ENCODE results near the gene UNC5B. TPM values are rescaled to one million over a fixed set of nuclear protein-coding genes. Genes with fewer than 3 reads are reported as not detected.
"Not testable (repeated sequence)": the region's sequence is repeated elsewhere in the genome, so short reads cannot be mapped to it uniquely, and the experiment has no call there.

The UNC5B gene
- total RNA-seq, 1 donor: 135 TPM

DNA sequence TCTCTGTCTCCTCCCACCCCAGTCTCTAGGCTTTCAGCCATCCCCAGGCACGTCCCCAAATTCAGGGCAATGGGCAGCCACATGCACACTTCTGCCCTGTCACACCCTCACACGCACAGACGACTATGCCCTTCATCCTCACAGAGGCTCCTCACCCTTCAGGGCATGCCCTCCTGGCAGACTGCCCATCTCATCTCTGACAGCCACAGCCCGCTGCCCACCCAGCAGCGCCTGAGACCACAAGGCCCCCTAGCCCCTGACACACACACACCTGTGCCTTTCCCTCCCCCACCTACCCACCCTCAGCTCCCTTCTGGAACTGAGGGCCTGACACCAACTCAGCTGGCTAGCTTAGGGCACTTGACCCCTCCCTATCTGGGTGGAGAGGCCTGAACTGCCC, 83.7 kb downstream of the UNC5B start:
- H3K9me3 ChIP-seq (ENCODE audit: low read depth, low read length): no peaks in the 10 kb centered on the region
- H3K4me3 ChIP-seq (ENCODE audit: insufficient read depth, low read length): no peak overlapping the region
- peaks cover 16% of the 10 kb centered on the region for H4K20me1 ChIP-seq (ENCODE audit: insufficient read depth, low read length)
- H3K36me3 ChIP-seq (ENCODE audit: insufficient read depth, low read length): peaks cover 65% of the 10 kb centered on the region
- DNase-seq (ENCODE audit: insufficient read length, low spot score, missing footprints): no peak
- no peak overlapping the region for H3K27ac ChIP-seq (ENCODE audit: low read depth, low read length)
- H3K27me3 ChIP-seq (ENCODE audit: insufficient read depth, low read length): no peaks in the 10 kb centered on the region
- no peaks in the 10 kb centered on the region for H3K79me2 ChIP-seq (ENCODE audit: insufficient read depth, low read length)
- TF ChIP-seq, protein P1, sequence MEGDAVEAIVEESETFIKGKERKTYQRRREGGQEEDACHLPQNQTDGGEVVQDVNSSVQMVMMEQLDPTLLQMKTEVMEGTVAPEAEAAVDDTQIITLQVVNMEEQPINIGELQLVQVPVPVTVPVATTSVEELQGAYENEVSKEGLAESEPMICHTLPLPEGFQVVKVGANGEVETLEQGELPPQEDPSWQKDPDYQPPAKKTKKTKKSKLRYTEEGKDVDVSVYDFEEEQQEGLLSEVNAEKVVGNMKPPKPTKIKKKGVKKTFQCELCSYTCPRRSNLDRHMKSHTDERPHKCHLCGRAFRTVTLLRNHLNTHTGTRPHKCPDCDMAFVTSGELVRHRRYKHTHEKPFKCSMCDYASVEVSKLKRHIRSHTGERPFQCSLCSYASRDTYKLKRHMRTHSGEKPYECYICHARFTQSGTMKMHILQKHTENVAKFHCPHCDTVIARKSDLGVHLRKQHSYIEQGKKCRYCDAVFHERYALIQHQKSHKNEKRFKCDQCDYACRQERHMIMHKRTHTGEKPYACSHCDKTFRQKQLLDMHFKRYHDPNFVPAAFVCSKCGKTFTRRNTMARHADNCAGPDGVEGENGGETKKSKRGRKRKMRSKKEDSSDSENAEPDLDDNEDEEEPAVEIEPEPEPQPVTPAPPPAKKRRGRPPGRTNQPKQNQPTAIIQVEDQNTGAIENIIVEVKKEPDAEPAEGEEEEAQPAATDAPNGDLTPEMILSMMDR (IDR thresholded peaks at IDR 0.05; ENCODE audit: extremely low read depth, low read depth, low read length): no peak
- H3K4me1 ChIP-seq (ENCODE audit: insufficient read depth, low read length): peaks cover 5% of the 10 kb centered on the region
- H3K4me2 ChIP-seq (ENCODE audit: insufficient read depth, low read length): no peak overlapping the region
- no peak overlapping the region for H2AFZ ChIP-seq (ENCODE audit: low read length)

DNA sequence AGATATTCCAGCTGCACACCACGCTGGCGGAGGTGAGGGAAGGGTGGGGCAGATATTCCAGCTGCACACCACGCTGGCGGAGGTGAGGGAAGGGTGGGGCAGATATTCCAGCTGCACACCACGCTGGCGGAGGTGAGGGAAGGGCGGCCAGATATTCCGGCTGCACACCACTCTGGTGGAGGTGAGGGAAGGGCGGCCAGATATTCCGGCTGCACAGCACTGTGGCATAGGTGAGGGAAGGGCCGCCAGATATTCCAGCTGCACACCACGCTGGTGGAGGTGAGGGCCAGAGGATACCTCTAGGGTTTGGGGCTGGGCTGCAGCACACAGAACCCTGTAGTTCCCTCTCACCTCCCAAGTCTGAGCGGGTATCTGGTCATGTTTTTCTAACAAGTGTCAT, 84.4 kb downstream of the UNC5B start:
- not testable (repeated sequence) for H3K27me3 ChIP-seq (ENCODE audit: insufficient read depth, low read length); H3K9me3 ChIP-seq (ENCODE audit: low read depth, low read length); H3K27ac ChIP-seq (ENCODE audit: low read depth, low read length); H2AFZ ChIP-seq (ENCODE audit: low read length); H3K79me2 ChIP-seq (ENCODE audit: insufficient read depth, low read length); H3K4me1 ChIP-seq (ENCODE audit: insufficient read depth, low read length); H3K4me2 ChIP-seq (ENCODE audit: insufficient read depth, low read length); DNase-seq (ENCODE audit: insufficient read length, low spot score, missing footprints); H3K4me3 ChIP-seq (ENCODE audit: insufficient read depth, low read length)
- Histone ChIP-seq H3K36me3 (ENCODE audit: insufficient read depth, low read length) (peaks cover 62% of the 10 kb centered on the region), H4K20me1 (ENCODE audit: insufficient read depth, low read length) (peaks cover 20% of the 10 kb centered on the region)

GRCh38 chr10:71297343-71297742, 85.0 kb downstream of the UNC5B start:
- DNase-seq (ENCODE audit: insufficient read length, low spot score, missing footprints): no peak
- Histone ChIP-seq H3K4me1 (ENCODE audit: insufficient read depth, low read length) (peaks cover 3% of the 10 kb centered on the region), H4K20me1 (ENCODE audit: insufficient read depth, low read length) (peaks cover 24% of the 10 kb centered on the region), H3K27me3 (ENCODE audit: insufficient read depth, low read length) (no peaks in the 10 kb centered on the region), H3K4me3 (ENCODE audit: insufficient read depth, low read length) (no peak overlapping the region), H2AFZ (ENCODE audit: low read length) (no peak overlapping the region), H3K9me3 (ENCODE audit: low read depth, low read length) (no peaks in the 10 kb centered on the region), H3K79me2 (ENCODE audit: insufficient read depth, low read length) (no peaks in the 10 kb centered on the region), H3K4me2 (ENCODE audit: insufficient read depth, low read length) (no peak overlapping the region), H3K36me3 (ENCODE audit: insufficient read depth, low read length) (peaks cover 57% of the 10 kb centered on the region), H3K27ac (ENCODE audit: low read depth, low read length) (no peak overlapping the region)
- TF ChIP-seq, protein P1 (IDR thresholded peaks at IDR 0.05; ENCODE audit: extremely low read depth, low read depth, low read length): no peak

DNA sequence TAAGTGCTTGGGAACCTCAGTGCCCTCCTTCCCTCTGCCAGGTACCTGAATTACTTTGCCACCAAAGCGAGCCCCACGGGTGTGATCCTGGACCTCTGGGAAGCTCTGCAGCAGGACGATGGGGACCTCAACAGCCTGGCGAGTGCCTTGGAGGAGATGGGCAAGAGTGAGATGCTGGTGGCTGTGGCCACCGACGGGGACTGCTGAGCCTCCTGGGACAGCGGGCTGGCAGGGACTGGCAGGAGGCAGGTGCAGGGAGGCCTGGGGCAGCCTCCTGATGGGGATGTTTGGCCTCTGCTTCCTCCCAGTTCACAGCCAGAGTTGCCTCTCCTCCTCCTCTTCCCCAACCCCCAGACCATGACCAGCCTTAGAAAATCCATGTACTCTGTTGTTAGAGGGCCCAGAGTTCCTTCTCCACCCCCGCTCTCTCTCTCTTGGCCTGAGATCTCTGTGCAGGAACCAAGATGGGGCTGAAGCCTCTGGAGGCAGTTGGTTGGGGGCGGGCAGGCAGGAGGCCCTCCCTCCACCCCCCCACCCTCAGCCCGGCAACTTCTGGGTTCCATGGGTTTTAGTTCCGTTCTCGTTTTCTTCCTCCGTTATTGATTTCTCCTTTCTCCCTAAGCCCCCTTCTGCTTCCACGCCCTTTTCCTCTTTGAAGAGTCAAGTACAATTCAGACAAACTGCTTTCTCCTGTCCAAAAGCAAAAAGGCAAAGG, 86.9 kb downstream of the UNC5B start:
- DNase-seq (ENCODE audit: insufficient read length, low spot score, missing footprints): no peak
- no peak overlapping the region for H3K4me3 ChIP-seq (ENCODE audit: insufficient read depth, low read length)
- no peak overlapping the region for H3K4me2 ChIP-seq (ENCODE audit: insufficient read depth, low read length)
- no peaks in the 10 kb centered on the region for H3K79me2 ChIP-seq (ENCODE audit: insufficient read depth, low read length)
- no peaks in the 10 kb centered on the region for H3K9me3 ChIP-seq (ENCODE audit: low read depth, low read length)
- H3K36me3 ChIP-seq (ENCODE audit: insufficient read depth, low read length): peaks cover 44% of the 10 kb centered on the region
- H3K27me3 ChIP-seq (ENCODE audit: insufficient read depth, low read length): no peaks in the 10 kb centered on the region
- TF ChIP-seq, protein P1 (IDR thresholded peaks at IDR 0.05; ENCODE audit: extremely low read depth, low read depth, low read length): no peak
- no peaks in the 10 kb centered on the region for H3K4me1 ChIP-seq (ENCODE audit: insufficient read depth, low read length)
- no peak overlapping the region for H3K27ac ChIP-seq (ENCODE audit: low read depth, low read length)
- peaks cover 33% of the 10 kb centered on the region for H4K20me1 ChIP-seq (ENCODE audit: insufficient read depth, low read length)
- no peak overlapping the region for H2AFZ ChIP-seq (ENCODE audit: low read length)
